ENCODE measurements around the gene CDC14A.

Gene CDC14A

GRCh38 chr1:100545855-100546254 is 193.5 kb downstream of the CDC14A start:
- no peak for DNase-seq

GRCh38 chr1:100552031-100552430 is 199.7 kb downstream of the CDC14A start:
- no peak for DNase-seq

DNA sequence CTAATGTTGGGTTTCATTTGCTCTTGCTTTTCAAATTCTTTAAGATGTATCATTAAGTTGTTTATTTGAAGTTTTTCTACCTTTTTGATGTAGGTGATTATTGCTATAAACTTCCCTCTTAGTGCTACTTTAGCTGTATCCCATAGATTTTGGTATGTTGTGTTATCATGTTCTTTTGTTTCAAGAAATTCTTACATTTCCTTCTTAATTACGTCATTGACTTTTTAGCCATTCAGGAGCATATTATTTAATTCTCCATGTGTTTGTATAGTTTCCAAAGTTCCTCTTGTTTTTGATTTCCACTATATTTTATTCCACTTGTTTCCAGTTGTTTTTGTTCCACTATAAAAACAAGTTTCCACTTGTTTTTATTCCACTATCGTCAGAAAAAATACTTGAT is 200.6 kb downstream of the CDC14A start:
- DNase-seq = no peak

DNA sequence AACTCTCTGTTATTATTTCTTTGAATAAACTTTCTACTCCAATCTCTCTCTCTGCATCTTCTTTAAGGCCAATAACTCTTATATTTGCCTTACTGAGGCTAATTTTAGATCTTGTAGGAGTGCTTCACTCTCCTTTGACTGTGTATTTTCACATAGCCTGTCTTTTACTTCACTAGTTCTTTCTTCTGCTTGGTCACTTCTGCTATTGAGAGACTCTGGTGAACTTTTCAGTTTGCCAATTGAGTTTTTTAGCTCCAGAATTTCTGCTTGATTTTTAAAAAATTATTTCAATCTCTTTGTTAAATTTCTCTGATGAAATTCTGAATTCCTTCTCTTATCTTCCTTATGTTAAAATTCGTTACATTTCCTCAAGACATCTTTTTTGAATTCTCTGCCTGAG is 203.9 kb downstream of the CDC14A start:
- DNase-seq = no peak

GRCh38 chr1:100556925-100557605 is 204.8 kb downstream of the CDC14A start:
- DNase-seq = no peak

DNA sequence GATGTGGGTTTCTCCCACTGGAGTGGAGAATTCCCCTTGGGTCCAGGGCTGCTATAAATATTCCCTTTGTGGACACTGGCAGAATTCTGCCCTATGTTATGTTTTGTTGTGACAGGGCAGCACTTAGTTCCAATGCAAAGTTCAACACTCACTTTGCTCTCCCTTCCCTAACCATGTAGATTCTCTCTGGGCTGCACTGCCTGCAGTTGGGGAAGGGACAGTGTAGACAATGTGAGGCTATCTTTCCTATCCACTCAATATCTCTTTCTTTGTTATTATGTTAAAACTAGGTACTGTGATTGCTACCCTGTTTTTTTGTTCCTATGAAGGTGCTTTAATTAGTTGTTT is 205.3 kb downstream of the CDC14A start:
- no peak for DNase-seq

DNA sequence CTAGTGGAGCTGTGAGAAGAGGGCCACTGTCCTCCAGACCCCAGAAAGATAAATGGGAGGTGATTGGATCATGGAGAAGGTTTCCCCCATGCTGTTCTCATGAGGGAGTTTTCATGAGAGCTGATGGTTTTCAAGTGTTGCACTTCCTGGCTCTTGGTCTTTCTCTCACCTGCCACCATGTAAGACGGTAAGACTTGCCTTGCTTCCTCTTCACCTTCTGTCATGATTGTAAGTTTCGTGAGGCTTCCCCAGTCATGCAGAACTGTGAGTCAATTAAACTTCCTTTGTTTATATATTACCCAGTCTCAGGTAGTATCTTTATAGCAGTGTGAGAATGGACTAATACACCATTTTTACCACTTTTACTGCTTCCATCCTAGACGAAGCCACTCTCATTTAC is 213.2 kb downstream of the CDC14A start:
- DNase-seq = no peak

DNA sequence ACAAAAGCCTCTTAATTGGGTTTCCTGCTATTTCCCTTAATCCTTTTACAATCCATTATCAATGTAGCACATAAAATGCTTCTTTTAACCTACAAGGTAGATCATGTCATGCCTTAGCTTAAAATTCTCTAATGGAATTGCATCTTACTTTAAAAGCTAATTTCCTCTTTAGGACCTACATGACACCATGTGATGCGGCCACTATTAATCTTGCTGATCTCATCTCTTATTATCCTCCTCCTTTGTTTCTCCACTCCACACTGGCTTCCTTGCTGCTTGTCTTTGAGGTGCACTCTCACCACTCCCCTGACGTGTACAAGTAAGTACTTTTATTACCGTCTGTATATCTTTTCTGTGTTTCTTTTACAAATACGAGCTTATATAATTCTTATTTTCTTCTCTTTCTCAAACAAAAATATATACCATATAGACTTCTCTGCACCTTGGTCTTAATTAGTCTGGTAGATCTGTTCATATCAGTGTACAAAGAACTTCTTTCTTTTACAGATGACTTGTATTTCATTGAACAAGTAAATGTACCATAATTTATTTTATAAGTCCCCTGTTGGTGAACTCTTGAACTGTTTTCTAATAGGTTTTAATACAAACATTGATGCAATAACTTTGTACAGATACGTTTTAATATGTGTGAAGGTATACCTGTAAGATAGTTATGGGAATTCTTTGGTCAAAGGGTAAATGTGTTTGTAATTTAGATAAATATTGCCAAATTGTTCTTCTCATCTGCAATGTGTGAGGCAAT is 213.8 kb downstream of the CDC14A start:
- DNase-seq = no peak

GRCh38 chr1:100567062-100567461 is 214.8 kb downstream of the CDC14A start:
- no peak for DNase-seq
